PC-3 (cell line): ENCODE data around the gene OTOF. TPM values are rescaled to one million over a fixed set of nuclear protein-coding genes. Genes with fewer than 3 reads are reported as not detected.

Experiments used
- ATAC-seq: fragments of 200-7000 bp; cut with Tn5 transposase; 2 replicates; pipeline ENCODE4 v1.9.1; 2020; ENCODE audit warnings: mild to moderate bottlenecking, moderate library complexity
- BruUV-seq: library from RNA; stranded (reverse); fragments of 400-500 nt; replicated peaks from 2 replicates; lab custom pipeline; 2021; lab: Mats Ljungman, UMichigan
- CTCF ChIA-PET: fragments of 300-600 bp; sonication (Branson Sonifier 250); formaldehyde crosslinking; loops from one replicate; lab custom pipeline; 2022; ENCODE audit warnings: antibody characterized with exemption; lab: Charles Lee
- POLR2A ChIA-PET: fragments of 300-600 bp; sonication (Branson Sonifier 250); formaldehyde crosslinking; loops from one replicate; lab custom pipeline; 2022; ENCODE audit warnings: antibody characterized with exemption; ENCODE audit not compliant: unreplicated experiment; lab: Charles Lee
- DNase-seq: peaks from one replicate; pipeline ENCODE4 v3.0.0-alpha.2; 2015
- H2AFZ ChIP-seq: fragments of 300-600 bp; sonication (generic); 2 replicates; pipeline ENCODE4 v1.6.0; 2016; ENCODE audit warnings: antibody characterized with exemption, low read length
- H3F3A ChIP-seq: fragments of 300-600 bp; sonication (generic); one replicate; pipeline ENCODE4 v1.6.0; 2017; ENCODE audit warnings: antibody characterized with exemption, low read length, control low read depth, mild to moderate bottlenecking; ENCODE audit not compliant: unreplicated experiment
- H3K27ac ChIP-seq: fragments of 300-600 bp; sonication (generic); 2 replicates; pipeline ENCODE4 v1.5.1; 2016; ENCODE audit warnings: mild to moderate bottlenecking, low read length
- H3K27me3 ChIP-seq: fragments of 300-600 bp; sonication (generic); 2 replicates; pipeline ENCODE4 v1.6.1; 2016; ENCODE audit warnings: low read length, mixed read lengths
- H3K36me3 ChIP-seq: fragments of 300-600 bp; sonication (generic); 2 replicates; pipeline ENCODE4 v1.6.1; 2016; ENCODE audit warnings: low read depth, mixed run types, low read length, mixed read lengths
- H3K4me1 ChIP-seq: fragments of 300-600 bp; sonication (generic); 2 replicates; pipeline ENCODE4 v1.5.1; 2016; ENCODE audit warnings: low read length; ENCODE audit not compliant: insufficient read depth
- H3K4me2 ChIP-seq: fragments of 300-600 bp; sonication (generic); 2 replicates; pipeline ENCODE4 v1.6.0; 2016; ENCODE audit warnings: low read length
- H3K4me3 ChIP-seq: fragments of 300-600 bp; sonication (generic); 2 replicates; pipeline ENCODE4 v1.5.1; 2016; ENCODE audit warnings: mild to moderate bottlenecking, low read length, mixed read lengths
- H3K79me2 ChIP-seq: fragments of 300-600 bp; sonication (generic); 2 replicates; pipeline ENCODE4 v1.6.1; 2017; ENCODE audit warnings: low read length, mixed read lengths
- H3K9ac ChIP-seq: fragments of 300-600 bp; sonication (generic); 2 replicates; pipeline ENCODE4 v1.6.0; 2016; ENCODE audit warnings: mild to moderate bottlenecking, low read length
- H3K9me2 ChIP-seq: fragments of 300-600 bp; sonication (generic); replicated peaks from 2 replicates; pipeline ENCODE4 v1.6.1; 2016; ENCODE audit warnings: mixed run types, low read length, mixed read lengths
- H3K9me3 ChIP-seq: fragments of 300-600 bp; sonication (generic); 2 replicates; pipeline ENCODE4 v1.6.1; 2016; ENCODE audit warnings: low read length, mixed read lengths
- H4K20me1 ChIP-seq: fragments of 300-600 bp; sonication (generic); 2 replicates; pipeline ENCODE4 v1.6.1; 2016; ENCODE audit warnings: low read length, mixed read lengths
- EZH2 ChIP-seq: fragments of 300-600 bp; sonication (generic); IDR thresholded peaks from one replicate; pipeline ENCODE4 v1.6.1; 2017; ENCODE audit warnings: antibody characterized with exemption, mild to moderate bottlenecking, low read length; ENCODE audit not compliant: unreplicated experiment
- EZH2phosphoT487 ChIP-seq: fragments of 300-600 bp; sonication (generic); IDR thresholded peaks from 2 replicates; pipeline ENCODE4 v1.6.1; 2018; ENCODE audit warnings: mild to moderate bottlenecking, antibody characterized with exemption, low read length, borderline replicate concordance
- intact Hi-C: fragments of 100-400 bp; cut with micrococcal nuclease; formaldehyde crosslinking; loops from 2 replicates; pipeline ENCODE4 v1.9.0; 2023
- total RNA-seq: library from RNA; depleted of rRNA; stranded (reverse); fragments of >200 nt; gene quantifications from 2 replicates; pipeline ENCODE4 v1.2.3, GENCODE V29; 2014
- TF ChIP-seq, protein P1 (sequence below): fragments of 300-600 bp; sonication (generic); conservative IDR thresholded peaks from 2 replicates; pipeline ENCODE4 v1.5.1; 2017; ENCODE audit warnings: antibody characterized with exemption, low read depth, mild to moderate bottlenecking, low read length

The OTOF gene
- total RNA-seq, 1 experiment from 2014 or later = not detected

DNA sequence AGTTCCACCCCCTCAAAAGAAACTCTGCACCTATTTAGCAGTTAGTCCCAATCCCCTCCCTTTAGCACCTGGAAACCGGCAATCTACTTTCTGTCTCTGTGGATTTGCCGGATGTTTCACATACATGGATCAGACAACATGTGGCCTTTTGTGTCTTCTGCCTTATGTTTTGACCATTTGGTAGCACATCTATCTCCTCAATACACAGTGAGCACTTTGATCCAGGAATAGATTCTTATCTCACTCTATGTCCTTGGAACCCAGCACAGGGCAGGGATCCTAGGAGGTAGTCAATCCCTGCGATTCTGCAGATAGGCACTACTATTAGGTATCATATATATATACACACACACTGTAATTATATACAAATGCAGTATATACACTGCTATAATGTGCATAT lies 3.8 kb upstream of the OTOF start:
- Histone ChIP-seq H3K27ac (no peak overlapping the region), H4K20me1 (no peaks in the 10 kb centered on the region), H3K4me1 (no peaks in the 10 kb centered on the region), H3K4me3 (no peak overlapping the region), H2AFZ (no peak overlapping the region), H3K9me3 (no peaks in the 10 kb centered on the region), H3K9ac (no peak overlapping the region), H3K79me2 (no peaks in the 10 kb centered on the region), H3K9me2 (no peaks in the 10 kb centered on the region), H3K27me3 (no peaks in the 10 kb centered on the region), H3K36me3 (no peaks in the 10 kb centered on the region), H3K4me2 (no peak overlapping the region), H3F3A (no peaks in the 10 kb centered on the region)
- TF ChIP-seq, protein P1, sequence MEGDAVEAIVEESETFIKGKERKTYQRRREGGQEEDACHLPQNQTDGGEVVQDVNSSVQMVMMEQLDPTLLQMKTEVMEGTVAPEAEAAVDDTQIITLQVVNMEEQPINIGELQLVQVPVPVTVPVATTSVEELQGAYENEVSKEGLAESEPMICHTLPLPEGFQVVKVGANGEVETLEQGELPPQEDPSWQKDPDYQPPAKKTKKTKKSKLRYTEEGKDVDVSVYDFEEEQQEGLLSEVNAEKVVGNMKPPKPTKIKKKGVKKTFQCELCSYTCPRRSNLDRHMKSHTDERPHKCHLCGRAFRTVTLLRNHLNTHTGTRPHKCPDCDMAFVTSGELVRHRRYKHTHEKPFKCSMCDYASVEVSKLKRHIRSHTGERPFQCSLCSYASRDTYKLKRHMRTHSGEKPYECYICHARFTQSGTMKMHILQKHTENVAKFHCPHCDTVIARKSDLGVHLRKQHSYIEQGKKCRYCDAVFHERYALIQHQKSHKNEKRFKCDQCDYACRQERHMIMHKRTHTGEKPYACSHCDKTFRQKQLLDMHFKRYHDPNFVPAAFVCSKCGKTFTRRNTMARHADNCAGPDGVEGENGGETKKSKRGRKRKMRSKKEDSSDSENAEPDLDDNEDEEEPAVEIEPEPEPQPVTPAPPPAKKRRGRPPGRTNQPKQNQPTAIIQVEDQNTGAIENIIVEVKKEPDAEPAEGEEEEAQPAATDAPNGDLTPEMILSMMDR = no peak
- TF ChIP-seq EZH2phosphoT487 = no peak
- TF ChIP-seq EZH2 = no peak
- ChIA-PET CTCF (no interaction called here), POLR2A (no interaction called here)
- intact Hi-C loops = no loop called here
- no TSS peak for BruUV-seq
- DNase-seq (no peak), ATAC-seq (no peak)

GRCh38 chr2:26480566-26481423 lies 2.9 kb upstream of the OTOF start:
- Histone ChIP-seq H2AFZ (no peak overlapping the region), H3K4me2 (no peak overlapping the region), H3K9me3 (no peaks in the 10 kb centered on the region), H3F3A (no peaks in the 10 kb centered on the region), H3K4me1 (no peaks in the 10 kb centered on the region), H4K20me1 (no peaks in the 10 kb centered on the region), H3K27ac (no peak overlapping the region), H3K9me2 (no peaks in the 10 kb centered on the region), H3K79me2 (no peaks in the 10 kb centered on the region), H3K36me3 (no peaks in the 10 kb centered on the region), H3K27me3 (no peaks in the 10 kb centered on the region), H3K4me3 (no peak overlapping the region), H3K9ac (no peak overlapping the region)
- ATAC-seq (no peak), DNase-seq (no peak)
- TF ChIP-seq EZH2 = no peak
- no peak for TF ChIP-seq EZH2phosphoT487
- TF ChIP-seq, protein P1 = no peak
- BruUV-seq = no TSS peak
- intact Hi-C loops = no loop called here
- CTCF ChIA-PET = no interaction called here
- POLR2A ChIA-PET = no interaction called here
